HepG2 (cell line): ENCODE data around the gene NDRG3. TPM values are rescaled to one million over a fixed set of nuclear protein-coding genes. Genes with fewer than 3 reads are reported as not detected.

ENCODE experiments used
- CREB1 ChIP-seq, 2 experiments: fragments of 450-650 bp in 1 of 2; IDR thresholded peaks; 2 replicates each; pipeline ENCODE4 v1.6.1; 2016 to 2017; ENCODE audit warnings: control low read depth in 1 of 2, mild to moderate bottlenecking in 1 of 2, missing compliant biosample characterization in 1 of 2, missing genetic modification characterization in 1 of 2
- CREM ChIP-seq, 2 experiments: sonication (generic) in 1 of 2; formaldehyde crosslinking in 1 of 2; IDR thresholded peaks; 2 replicates each; pipeline versions ENCODE4 v1.4.0 to v1.6.1; 2016 to 2020; ENCODE audit warnings: antibody characterized with exemption in 1 of 2, mild to moderate bottlenecking in 1 of 2, missing genetic modification reagents in 1 of 2
- NCOA2 ChIP-seq: sonication (generic); formaldehyde crosslinking; IDR thresholded peaks from 2 replicates; pipeline ENCODE4 v1.8.0; 2022; ENCODE audit warnings: inconsistent platforms
- NRL ChIP-seq: sonication (generic); formaldehyde crosslinking; IDR thresholded peaks from 2 replicates; pipeline ENCODE4 v1.5.0; 2020; ENCODE audit warnings: missing genetic modification reagents, mild to moderate bottlenecking, moderate library complexity, borderline replicate concordance
- TCF7L2 ChIP-seq: IDR thresholded peaks from 2 replicates; pipeline ENCODE4 v1.6.1; 2011; ENCODE audit warnings: mild to moderate bottlenecking, low read depth, low read length, moderate library complexity
- ZSCAN25 ChIP-seq: sonication (generic); formaldehyde crosslinking; IDR thresholded peaks from 2 replicates; pipeline ENCODE4 v1.8.0; 2022; ENCODE audit warnings: mild to moderate bottlenecking, missing genetic modification reagents
- polyA plus RNA-seq, 8 experiments: library from polyadenylated mRNA; depleted of rRNA in 3 of 8; stranded (reverse) in 7 of 8; unstranded in 1 of 8; fragments of >200 nt; fragmentation: Illumina TruSeq in 4 of 8; extraction: Trizol in 4 of 8; gene quantifications; 2 replicates each; pipeline versions ENCODE4 v1.2.1 to v1.2.3, GENCODE V29; 2011 to 2016; ENCODE audit warnings: low read depth in 4 of 8, missing spikeins in 1 of 8, mixed read lengths in 1 of 8; ENCODE audit not compliant: insufficient read depth in 1 of 8
- total RNA-seq, 5 experiments: library from RNA; depleted of rRNA; stranded (reverse); fragments of >200 nt; fragmentation: Illumina TruSeq; extraction: Trizol; gene quantifications; 2 replicates each; pipeline ENCODE4 v1.2.3, GENCODE V29; 2016; ENCODE audit warnings: low read depth in 1 of 5
- TF ChIP-seq, protein P1 (sequence below): sonication (generic); formaldehyde crosslinking; conservative IDR thresholded peaks from 2 replicates; pipeline ENCODE4 v1.4.0; 2020; ENCODE audit warnings: missing genetic modification reagents
- TF ChIP-seq, protein P2 (sequence below): sonication (generic); formaldehyde crosslinking; IDR thresholded peaks from 2 replicates; pipeline ENCODE4 v1.5.1; 2020; ENCODE audit warnings: mild to moderate bottlenecking, missing genetic modification reagents, borderline replicate concordance
- TF ChIP-seq, protein P3 (sequence below): sonication (generic); formaldehyde crosslinking; IDR thresholded peaks from 2 replicates; pipeline ENCODE4 v1.5.1; 2020; ENCODE audit warnings: missing genetic modification reagents, mild to moderate bottlenecking, borderline replicate concordance
- TF ChIP-seq, protein P4 (sequence below): sonication (generic); formaldehyde crosslinking; IDR thresholded peaks from 2 replicates; pipeline ENCODE4 v1.4.0; 2020; ENCODE audit warnings: missing genetic modification reagents, mild to moderate bottlenecking, borderline replicate concordance
- TF ChIP-seq, protein P5 (sequence below): sonication (generic); formaldehyde crosslinking; IDR thresholded peaks from 2 replicates; pipeline ENCODE4 v1.4.0; 2020; ENCODE audit warnings: missing genetic modification reagents, mild to moderate bottlenecking, borderline replicate concordance
- TF ChIP-seq, protein P6 (sequence below): sonication (generic); formaldehyde crosslinking; IDR thresholded peaks from 2 replicates; pipeline ENCODE4 v1.5.0; 2020; ENCODE audit warnings: mild to moderate bottlenecking, missing genetic modification reagents

The NDRG3 gene
- total and polyA plus RNA-seq, 2 of the 13 experiments (the other 11 are each of a cell fraction or from before 2014, with no cell fraction given): 36.0 to 40.5 TPM

DNA sequence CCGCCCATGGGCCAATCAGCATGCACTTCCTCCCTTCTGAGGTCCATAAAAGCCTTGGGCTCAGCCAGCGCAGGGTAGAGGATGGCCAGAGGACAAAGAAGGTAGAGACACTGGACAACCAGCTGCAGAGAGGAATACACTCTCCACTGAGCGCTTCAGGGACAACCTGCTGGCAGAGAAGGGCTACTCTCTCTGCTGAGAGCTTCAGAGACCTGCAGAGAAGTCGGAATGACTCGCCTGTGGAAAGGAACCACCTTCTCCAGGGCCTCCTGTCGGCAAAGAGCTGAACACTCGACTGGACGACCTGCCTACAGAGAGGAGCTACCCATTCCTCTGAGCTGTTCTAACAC lies 68.5 kb downstream of the NDRG3 start (continued):
- TF ChIP-seq, protein P1, sequence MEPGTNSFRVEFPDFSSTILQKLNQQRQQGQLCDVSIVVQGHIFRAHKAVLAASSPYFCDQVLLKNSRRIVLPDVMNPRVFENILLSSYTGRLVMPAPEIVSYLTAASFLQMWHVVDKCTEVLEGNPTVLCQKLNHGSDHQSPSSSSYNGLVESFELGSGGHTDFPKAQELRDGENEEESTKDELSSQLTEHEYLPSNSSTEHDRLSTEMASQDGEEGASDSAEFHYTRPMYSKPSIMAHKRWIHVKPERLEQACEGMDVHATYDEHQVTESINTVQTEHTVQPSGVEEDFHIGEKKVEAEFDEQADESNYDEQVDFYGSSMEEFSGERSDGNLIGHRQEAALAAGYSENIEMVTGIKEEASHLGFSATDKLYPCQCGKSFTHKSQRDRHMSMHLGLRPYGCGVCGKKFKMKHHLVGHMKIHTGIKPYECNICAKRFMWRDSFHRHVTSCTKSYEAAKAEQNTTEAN (CRISPR knock-in tag): no peak
- TF ChIP-seq, protein P2, sequence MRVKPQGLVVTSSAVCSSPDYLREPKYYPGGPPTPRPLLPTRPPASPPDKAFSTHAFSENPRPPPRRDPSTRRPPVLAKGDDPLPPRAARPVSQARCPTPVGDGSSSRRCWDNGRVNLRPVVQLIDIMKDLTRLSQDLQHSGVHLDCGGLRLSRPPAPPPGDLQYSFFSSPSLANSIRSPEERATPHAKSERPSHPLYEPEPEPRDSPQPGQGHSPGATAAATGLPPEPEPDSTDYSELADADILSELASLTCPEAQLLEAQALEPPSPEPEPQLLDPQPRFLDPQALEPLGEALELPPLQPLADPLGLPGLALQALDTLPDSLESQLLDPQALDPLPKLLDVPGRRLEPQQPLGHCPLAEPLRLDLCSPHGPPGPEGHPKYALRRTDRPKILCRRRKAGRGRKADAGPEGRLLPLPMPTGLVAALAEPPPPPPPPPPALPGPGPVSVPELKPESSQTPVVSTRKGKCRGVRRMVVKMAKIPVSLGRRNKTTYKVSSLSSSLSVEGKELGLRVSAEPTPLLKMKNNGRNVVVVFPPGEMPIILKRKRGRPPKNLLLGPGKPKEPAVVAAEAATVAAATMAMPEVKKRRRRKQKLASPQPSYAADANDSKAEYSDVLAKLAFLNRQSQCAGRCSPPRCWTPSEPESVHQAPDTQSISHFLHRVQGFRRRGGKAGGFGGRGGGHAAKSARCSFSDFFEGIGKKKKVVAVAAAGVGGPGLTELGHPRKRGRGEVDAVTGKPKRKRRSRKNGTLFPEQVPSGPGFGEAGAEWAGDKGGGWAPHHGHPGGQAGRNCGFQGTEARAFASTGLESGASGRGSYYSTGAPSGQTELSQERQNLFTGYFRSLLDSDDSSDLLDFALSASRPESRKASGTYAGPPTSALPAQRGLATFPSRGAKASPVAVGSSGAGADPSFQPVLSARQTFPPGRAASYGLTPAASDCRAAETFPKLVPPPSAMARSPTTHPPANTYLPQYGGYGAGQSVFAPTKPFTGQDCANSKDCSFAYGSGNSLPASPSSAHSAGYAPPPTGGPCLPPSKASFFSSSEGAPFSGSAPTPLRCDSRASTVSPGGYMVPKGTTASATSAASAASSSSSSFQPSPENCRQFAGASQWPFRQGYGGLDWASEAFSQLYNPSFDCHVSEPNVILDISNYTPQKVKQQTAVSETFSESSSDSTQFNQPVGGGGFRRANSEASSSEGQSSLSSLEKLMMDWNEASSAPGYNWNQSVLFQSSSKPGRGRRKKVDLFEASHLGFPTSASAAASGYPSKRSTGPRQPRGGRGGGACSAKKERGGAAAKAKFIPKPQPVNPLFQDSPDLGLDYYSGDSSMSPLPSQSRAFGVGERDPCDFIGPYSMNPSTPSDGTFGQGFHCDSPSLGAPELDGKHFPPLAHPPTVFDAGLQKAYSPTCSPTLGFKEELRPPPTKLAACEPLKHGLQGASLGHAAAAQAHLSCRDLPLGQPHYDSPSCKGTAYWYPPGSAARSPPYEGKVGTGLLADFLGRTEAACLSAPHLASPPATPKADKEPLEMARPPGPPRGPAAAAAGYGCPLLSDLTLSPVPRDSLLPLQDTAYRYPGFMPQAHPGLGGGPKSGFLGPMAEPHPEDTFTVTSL (CRISPR knock-in tag): no peak
- TF ChIP-seq, protein P3, sequence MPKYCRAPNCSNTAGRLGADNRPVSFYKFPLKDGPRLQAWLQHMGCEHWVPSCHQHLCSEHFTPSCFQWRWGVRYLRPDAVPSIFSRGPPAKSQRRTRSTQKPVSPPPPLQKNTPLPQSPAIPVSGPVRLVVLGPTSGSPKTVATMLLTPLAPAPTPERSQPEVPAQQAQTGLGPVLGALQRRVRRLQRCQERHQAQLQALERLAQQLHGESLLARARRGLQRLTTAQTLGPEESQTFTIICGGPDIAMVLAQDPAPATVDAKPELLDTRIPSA (CRISPR knock-in tag): no peak
- no peak for TF ChIP-seq NRL (CRISPR knock-in tag)
- TF ChIP-seq NCOA2 (CRISPR knock-in tag): peak; percentile 32; the same call in 1 of the 2 replicates
- no peak for TF ChIP-seq CREB1 (IDR thresholded peaks at IDR 0.05)
- TF ChIP-seq CREB1 (CRISPR knock-in tag; IDR thresholded peaks at IDR 0.05): peak; percentile 25; the same call in 1 of the 2 replicates
- TF ChIP-seq TCF7L2: no peak
- TF ChIP-seq ZSCAN25 (CRISPR knock-in tag): no peak
- TF ChIP-seq, protein P4, sequence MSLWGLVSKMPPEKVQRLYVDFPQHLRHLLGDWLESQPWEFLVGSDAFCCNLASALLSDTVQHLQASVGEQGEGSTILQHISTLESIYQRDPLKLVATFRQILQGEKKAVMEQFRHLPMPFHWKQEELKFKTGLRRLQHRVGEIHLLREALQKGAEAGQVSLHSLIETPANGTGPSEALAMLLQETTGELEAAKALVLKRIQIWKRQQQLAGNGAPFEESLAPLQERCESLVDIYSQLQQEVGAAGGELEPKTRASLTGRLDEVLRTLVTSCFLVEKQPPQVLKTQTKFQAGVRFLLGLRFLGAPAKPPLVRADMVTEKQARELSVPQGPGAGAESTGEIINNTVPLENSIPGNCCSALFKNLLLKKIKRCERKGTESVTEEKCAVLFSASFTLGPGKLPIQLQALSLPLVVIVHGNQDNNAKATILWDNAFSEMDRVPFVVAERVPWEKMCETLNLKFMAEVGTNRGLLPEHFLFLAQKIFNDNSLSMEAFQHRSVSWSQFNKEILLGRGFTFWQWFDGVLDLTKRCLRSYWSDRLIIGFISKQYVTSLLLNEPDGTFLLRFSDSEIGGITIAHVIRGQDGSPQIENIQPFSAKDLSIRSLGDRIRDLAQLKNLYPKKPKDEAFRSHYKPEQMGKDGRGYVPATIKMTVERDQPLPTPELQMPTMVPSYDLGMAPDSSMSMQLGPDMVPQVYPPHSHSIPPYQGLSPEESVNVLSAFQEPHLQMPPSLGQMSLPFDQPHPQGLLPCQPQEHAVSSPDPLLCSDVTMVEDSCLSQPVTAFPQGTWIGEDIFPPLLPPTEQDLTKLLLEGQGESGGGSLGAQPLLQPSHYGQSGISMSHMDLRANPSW: no peak
- TF ChIP-seq, protein P5, sequence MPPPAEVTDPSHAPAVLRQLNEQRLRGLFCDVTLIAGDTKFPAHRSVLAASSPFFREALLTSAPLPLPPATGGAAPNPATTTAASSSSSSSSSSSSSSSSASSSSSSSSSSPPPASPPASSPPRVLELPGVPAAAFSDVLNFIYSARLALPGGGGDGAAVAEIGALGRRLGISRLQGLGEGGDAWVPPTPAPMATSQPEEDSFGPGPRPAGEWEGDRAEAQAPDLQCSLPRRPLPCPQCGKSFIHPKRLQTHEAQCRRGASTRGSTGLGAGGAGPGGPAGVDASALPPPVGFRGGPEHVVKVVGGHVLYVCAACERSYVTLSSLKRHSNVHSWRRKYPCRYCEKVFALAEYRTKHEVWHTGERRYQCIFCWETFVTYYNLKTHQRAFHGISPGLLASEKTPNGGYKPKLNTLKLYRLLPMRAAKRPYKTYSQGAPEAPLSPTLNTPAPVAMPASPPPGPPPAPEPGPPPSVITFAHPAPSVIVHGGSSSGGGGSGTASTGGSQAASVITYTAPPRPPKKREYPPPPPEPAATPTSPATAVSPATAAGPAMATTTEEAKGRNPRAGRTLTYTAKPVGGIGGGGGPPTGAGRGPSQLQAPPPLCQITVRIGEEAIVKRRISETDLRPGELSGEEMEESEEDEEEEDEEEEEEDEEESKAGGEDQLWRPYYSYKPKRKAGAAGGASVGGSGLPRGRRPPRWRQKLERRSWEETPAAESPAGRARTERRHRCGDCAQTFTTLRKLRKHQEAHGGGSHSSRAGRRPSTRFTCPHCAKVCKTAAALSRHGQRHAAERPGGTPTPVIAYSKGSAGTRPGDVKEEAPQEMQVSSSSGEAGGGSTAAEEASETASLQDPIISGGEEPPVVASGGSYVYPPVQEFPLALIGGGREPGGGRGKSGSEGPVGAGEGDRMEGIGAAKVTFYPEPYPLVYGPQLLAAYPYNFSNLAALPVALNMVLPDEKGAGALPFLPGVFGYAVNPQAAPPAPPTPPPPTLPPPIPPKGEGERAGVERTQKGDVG (CRISPR knock-in tag): no peak
- TF ChIP-seq, protein P6, sequence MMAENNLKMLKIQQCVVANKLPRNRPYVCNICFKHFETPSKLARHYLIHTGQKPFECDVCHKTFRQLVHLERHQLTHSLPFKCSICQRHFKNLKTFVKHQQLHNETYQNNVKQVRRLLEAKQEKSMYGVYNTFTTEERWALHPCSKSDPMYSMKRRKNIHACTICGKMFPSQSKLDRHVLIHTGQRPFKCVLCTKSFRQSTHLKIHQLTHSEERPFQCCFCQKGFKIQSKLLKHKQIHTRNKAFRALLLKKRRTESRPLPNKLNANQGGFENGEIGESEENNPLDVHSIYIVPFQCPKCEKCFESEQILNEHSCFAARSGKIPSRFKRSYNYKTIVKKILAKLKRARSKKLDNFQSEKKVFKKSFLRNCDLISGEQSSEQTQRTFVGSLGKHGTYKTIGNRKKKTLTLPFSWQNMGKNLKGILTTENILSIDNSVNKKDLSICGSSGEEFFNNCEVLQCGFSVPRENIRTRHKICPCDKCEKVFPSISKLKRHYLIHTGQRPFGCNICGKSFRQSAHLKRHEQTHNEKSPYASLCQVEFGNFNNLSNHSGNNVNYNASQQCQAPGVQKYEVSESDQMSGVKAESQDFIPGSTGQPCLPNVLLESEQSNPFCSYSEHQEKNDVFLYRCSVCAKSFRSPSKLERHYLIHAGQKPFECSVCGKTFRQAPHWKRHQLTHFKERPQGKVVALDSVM (CRISPR knock-in tag): no peak
- TF ChIP-seq CREM (IDR thresholded peaks at IDR 0.05): peak; percentile 35; the same call in 1 of the 2 replicates
- no peak for TF ChIP-seq CREM (CRISPR knock-in tag; IDR thresholded peaks at IDR 0.05)
